HCT116 (cell line): ENCODE data around the gene IL36B. TPM values are rescaled to one million over a fixed set of nuclear protein-coding genes. Genes with fewer than 3 reads are reported as not detected.

Experiments
- ATAC-seq: fragments of 200-7000 bp; cut with Tn5 transposase; 2 replicates; pipeline ENCODE4 v1.9.1; 2020; ENCODE audit warnings: mild to moderate bottlenecking, moderate library complexity
- BruUV-seq: library from RNA; stranded (reverse); fragments of 400-500 nt; replicated peaks from 2 replicates; lab custom pipeline; 2021; lab: Mats Ljungman, UMichigan
- CTCF ChIA-PET: fragments of 300-600 bp; sonication (Branson Sonifier 250); formaldehyde crosslinking; loops from one replicate; lab custom pipeline; 2021; ENCODE audit warnings: antibody characterized with exemption; lab: Charles Lee
- POLR2A ChIA-PET: fragments of 300-600, 350-600 bp; sonication (Branson Sonifier 250); formaldehyde crosslinking; loops from one replicate; lab custom pipeline; 2021; ENCODE audit warnings: antibody characterized with exemption; lab: Charles Lee
- RAD21 ChIA-PET, 2 experiments: fragments of 300-600 bp; sonication (Branson Sonifier 250); formaldehyde crosslinking; loops; one replicate each; lab custom pipeline; 2023; ENCODE audit warnings: low total read pairs in 2 of 2; ENCODE audit not compliant: uncharacterized antibody in 2 of 2, unreplicated experiment in 2 of 2, low non-redundant PET in 1 of 2; lab: Charles Lee
- DNase-seq: peaks from one replicate; pipeline ENCODE4 v3.0.0-alpha.2; 2010; ENCODE audit warnings: low read depth, low spot score
- H2AFZ ChIP-seq: fragments of 200-600 bp; shearing (Covaris generic), sonication (generic); 2 replicates; pipeline ENCODE4 v1.6.1; 2017; ENCODE audit warnings: low read depth, mixed run types, mixed read lengths, antibody characterized with exemption, low read length; ENCODE audit not compliant: poor library complexity, severe bottlenecking
- H3K27ac ChIP-seq: 2 replicates; pipeline ENCODE4 v1.5.1; 2012; ENCODE audit warnings: low read depth, low read length
- H3K27me3 ChIP-seq: fragments of 200-600 bp; sonication (generic); 2 replicates; pipeline ENCODE4 v1.6.1; 2016; ENCODE audit warnings: mixed run types, low read length, mixed read lengths; ENCODE audit not compliant: insufficient read depth
- H3K36me3 ChIP-seq, 2 experiments: fragments of 200-500 bp in 1 of 2; fragments of 200-600 bp in 1 of 2; sonication (Bioruptor generic) in 1 of 2; sonication (generic) in 1 of 2; 2 replicates each; pipeline versions ENCODE4 v1.5.1 to v1.6.1; 2014 to 2016; ENCODE audit warnings: low read length in 2 of 2, inconsistent platforms in 1 of 2, mixed read lengths in 1 of 2, mixed run types in 1 of 2; ENCODE audit not compliant: insufficient read depth in 2 of 2, control insufficient read depth in 1 of 2
- H3K4me1 ChIP-seq, 2 experiments: fragments of 200-600 bp in 1 of 2; sonication (generic) in 1 of 2; 2 replicates each; pipeline versions ENCODE4 v1.5.1 to v1.6.1; 2012 to 2017; ENCODE audit warnings: low read length in 2 of 2, inconsistent platforms in 1 of 2, mild to moderate bottlenecking in 1 of 2, mixed read lengths in 1 of 2, mixed run types in 1 of 2, moderate library complexity in 1 of 2; ENCODE audit not compliant: insufficient read depth in 2 of 2, control insufficient read depth in 1 of 2
- H3K4me2 ChIP-seq: fragments of 200-600 bp; sonication (generic); 2 replicates; pipeline ENCODE4 v1.6.1; 2017; ENCODE audit warnings: mixed run types, low read length, mixed read lengths
- H3K4me3 ChIP-seq, 2 experiments: fragments of 200-600 bp in 1 of 2; sonication (generic) in 1 of 2; replicated peaks in 1 of 2; 2 replicates each; pipeline ENCODE4 v1.5.1; 2011 to 2016; ENCODE audit warnings: low read length in 2 of 2, control low read depth in 1 of 2, low read depth in 1 of 2, mild to moderate bottlenecking in 1 of 2, mixed read lengths in 1 of 2, mixed run types in 1 of 2
- H3K79me2 ChIP-seq: fragments of 200-600 bp; sonication (generic); 2 replicates; pipeline ENCODE4 v1.6.1; 2017; ENCODE audit warnings: mild to moderate bottlenecking, mixed run types, low read length, moderate library complexity, mixed read lengths; ENCODE audit not compliant: insufficient read depth
- H3K9ac ChIP-seq: fragments of 200-600 bp; sonication (generic); 2 replicates; pipeline ENCODE4 v1.6.1; 2016; ENCODE audit warnings: low read length, mixed read lengths
- H3K9me2 ChIP-seq: fragments of 200-600 bp; sonication (generic), shearing (Covaris generic); 2 replicates; pipeline ENCODE4 v1.6.1; 2017; ENCODE audit warnings: mixed run types, mild to moderate bottlenecking, moderate library complexity; ENCODE audit not compliant: insufficient read depth
- H3K9me3 ChIP-seq, 2 experiments: fragments of 200-500 bp in 1 of 2; fragments of 200-600 bp in 1 of 2; sonication (Bioruptor generic) in 1 of 2; sonication (generic) in 1 of 2; 2 replicates each; pipeline ENCODE4 v1.6.1; 2014 to 2017; ENCODE audit warnings: low read length in 2 of 2, mixed read lengths in 2 of 2, inconsistent platforms in 1 of 2, low read depth in 1 of 2, mild to moderate bottlenecking in 1 of 2, mixed run types in 1 of 2, moderate library complexity in 1 of 2; ENCODE audit not compliant: control insufficient read depth in 1 of 2, insufficient read depth in 1 of 2
- H4K20me1 ChIP-seq: fragments of 200-600 bp; sonication (generic), shearing (Covaris generic); 2 replicates; pipeline ENCODE4 v1.6.1; 2017; ENCODE audit warnings: mixed run types, mild to moderate bottlenecking, moderate library complexity; ENCODE audit not compliant: insufficient read depth
- CEBPB ChIP-seq: IDR thresholded peaks from 2 replicates; pipeline ENCODE4 v1.6.1; 2012; ENCODE audit warnings: low read depth
- CTCF ChIP-seq, 3 experiments: fragments of 200-600 bp in 1 of 3; sonication (generic) in 1 of 3; IDR thresholded peaks in 2 of 3; conservative IDR thresholded peaks in 1 of 3; 2 replicates each; pipeline ENCODE4 v1.5.1; 2012 to 2017; ENCODE audit warnings: low read depth in 2 of 3, low read length in 2 of 3, antibody characterized with exemption in 1 of 3, borderline replicate concordance in 1 of 3, control low read depth in 1 of 3, mild to moderate bottlenecking in 1 of 3, mixed read lengths in 1 of 3, mixed run types in 1 of 3, moderate library complexity in 1 of 3; ENCODE audit not compliant: insufficient read depth in 1 of 3
- EGR1 ChIP-seq: IDR thresholded peaks from 2 replicates; pipeline ENCODE4 v1.6.1; 2012; ENCODE audit warnings: low read depth
- ELF1 ChIP-seq: IDR thresholded peaks from 2 replicates; pipeline ENCODE4 v1.6.1; 2012; ENCODE audit warnings: low read depth, borderline replicate concordance
- EZH2phosphoT487 ChIP-seq: fragments of 200-600 bp; IDR thresholded peaks from 2 replicates; pipeline ENCODE4 v1.6.1; 2018; ENCODE audit warnings: antibody characterized with exemption, borderline replicate concordance
- MAX ChIP-seq: IDR thresholded peaks from 2 replicates; pipeline ENCODE4 v1.6.1; 2012
- RAD21 ChIP-seq: IDR thresholded peaks from 2 replicates; pipeline ENCODE4 v1.6.1; 2012; ENCODE audit warnings: low read depth, mild to moderate bottlenecking
- ZNF274 ChIP-seq: fragments of 200-500 bp; sonication (Bioruptor generic); IDR thresholded peaks from 2 replicates; pipeline ENCODE4 v1.6.1; 2014; ENCODE audit warnings: mild to moderate bottlenecking, low read depth, low read length, inconsistent platforms
- intact Hi-C: fragments of 100-400 bp; cut with micrococcal nuclease; formaldehyde crosslinking; loops from 2 replicates; pipeline ENCODE4 v1.10.0; 2022
- total RNA-seq: library from RNA; stranded (reverse); gene quantifications from one replicate; pipeline ENCODE4 v1.2.1, GENCODE V29; 2021; ENCODE audit not compliant: unreplicated experiment

The IL36B gene
- total RNA-seq, 1 experiment from 2014 or later = not detected

- no peaks in the 10 kb centered on the region for H3K9me3 ChIP-seq
- ChIA-PET RAD21 (interaction anchor here in 1 of 2 experiments (1.1 kb wide), 1 partner anchor 113 kb away, joined by 3 read pairs; no protein-coding TSS in a partner anchor), POLR2A (no interaction called here), CTCF (interaction anchor here (1.2 kb wide), 2 partner anchors 21 to 114 kb away, joined by 5 to 6 read pairs; no protein-coding TSS in a partner anchor)
- H3K27me3 ChIP-seq = no peaks in the 10 kb centered on the region
- no peak overlapping the region for H3K4me3 ChIP-seq
- TF ChIP-seq EZH2phosphoT487 = no peak
- TF ChIP-seq ELF1 = no peak
- no peak for TF ChIP-seq CEBPB
- TF ChIP-seq MAX = no peak
- TF ChIP-seq RAD21 = no peak
- TF ChIP-seq ZNF274 = no peak
- TF ChIP-seq CTCF (IDR thresholded peaks at IDR 0.05 in 2 of 3, conservative IDR thresholded peaks at IDR 0.05 in 1 of 3; ENCODE audit: borderline replicate concordance in 1 of 3, insufficient read depth in 1 of 3, low read depth in 2 of 3, low read length in 2 of 3) = no peak
- TF ChIP-seq EGR1 = no peak
- no peaks in the 10 kb centered on the region for H3K4me1 ChIP-seq
- no peaks in the 10 kb centered on the region for H3K79me2 ChIP-seq
- no peak for DNase-seq
- no peaks in the 10 kb centered on the region for H4K20me1 ChIP-seq
- H3K9ac ChIP-seq = no peak overlapping the region
- H3K9me2 ChIP-seq = no peaks in the 10 kb centered on the region
- BruUV-seq = no TSS peak
- H3K36me3 ChIP-seq = no peaks in the 10 kb centered on the region
- intact Hi-C loops = no loop called here
- H2AFZ ChIP-seq = no peak overlapping the region
- ATAC-seq = no peak
- no peak overlapping the region for H3K4me2 ChIP-seq
- H3K27ac ChIP-seq = no peak overlapping the region
Measured at GRCh38 chr2:113085542-113085941, 32.9 kb upstream of the IL36B start.
